Neutrophil (primary cell): ENCODE data around the gene SEC61A1.

Source experiments
- H3K27ac ChIP-seq: fragments of 200-600 bp; sonication (generic); 2 replicates; pipeline ENCODE4 v1.5.1; 2016; ENCODE audit warnings: mild to moderate bottlenecking, moderate library complexity
- H3K27me3 ChIP-seq: fragments of 200-600 bp; sonication (generic); 2 replicates; pipeline ENCODE4 v1.6.0; 2016; ENCODE audit warnings: mild to moderate bottlenecking
- H3K36me3 ChIP-seq: fragments of 200-600 bp; sonication (generic); 2 replicates; pipeline ENCODE4 v1.5.1; 2017
- H3K4me1 ChIP-seq, 2 experiments: fragments of 200-600 bp in 1 of 2; sonication (generic) in 1 of 2; 1 replicate in 1 of 2; 2 replicates in 1 of 2; pipeline versions ENCODE4 v1.5.1 to v1.6.1; 2013 to 2016; ENCODE audit warnings: low read depth in 1 of 2, low read length in 1 of 2, mild to moderate bottlenecking in 1 of 2, moderate library complexity in 1 of 2; ENCODE audit not compliant: control insufficient read depth in 1 of 2, insufficient read depth in 1 of 2
- H3K4me3 ChIP-seq, 2 experiments: fragments of 200-600 bp in 1 of 2; sonication (generic) in 1 of 2; 1 replicate in 1 of 2; 2 replicates in 1 of 2; pipeline ENCODE4 v1.5.1; 2013 to 2016; ENCODE audit warnings: low read depth in 1 of 2, low read length in 1 of 2, mild to moderate bottlenecking in 1 of 2, moderate library complexity in 1 of 2
- H3K9me3 ChIP-seq: fragments of 200-600 bp; sonication (generic); 2 replicates; pipeline ENCODE4 v1.5.1; 2016
- CTCF ChIP-seq: fragments of 200-600 bp; sonication (generic); IDR thresholded peaks from 2 replicates; pipeline ENCODE4 v1.5.1; 2016; ENCODE audit warnings: antibody characterized with exemption

SEC61A1 gene

DNA sequence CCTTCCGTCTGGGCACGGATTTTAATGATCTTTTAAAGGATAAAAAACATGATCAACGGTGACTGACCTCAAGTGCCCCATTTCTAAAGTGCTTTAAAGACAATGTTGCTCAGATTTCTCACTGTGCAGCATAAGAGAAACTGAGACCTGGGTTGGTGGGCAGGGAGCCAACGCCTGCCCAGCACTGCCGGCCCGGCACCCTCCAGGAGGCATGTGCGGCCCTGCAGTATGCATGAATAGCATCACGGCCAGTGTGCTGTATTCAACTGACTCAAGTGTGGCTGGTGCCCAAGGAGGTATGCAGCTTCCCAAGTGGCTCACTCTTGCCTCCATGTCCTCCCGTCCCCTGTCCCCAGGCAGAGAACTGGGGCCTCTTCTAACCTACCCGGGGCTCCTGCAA is 30.3 kb downstream of the SEC61A1 start:
- no peaks in the 10 kb centered on the region for H3K36me3 ChIP-seq
- peaks cover under 1 to 1% of the 10 kb centered on the region in 2 experiments for H3K4me1 ChIP-seq
- TF ChIP-seq CTCF: no peak
- no peak overlapping the region for H3K4me3 ChIP-seq
- H3K9me3 ChIP-seq: no peaks in the 10 kb centered on the region
- H3K27ac ChIP-seq: no peak overlapping the region
- no peaks in the 10 kb centered on the region for H3K27me3 ChIP-seq

- Histone ChIP-seq H3K4me3 (no peak overlapping the region), H3K27me3 (no peaks in the 10 kb centered on the region), H3K27ac (no peak overlapping the region), H3K36me3 (no peaks in the 10 kb centered on the region), H3K9me3 (no peaks in the 10 kb centered on the region), H3K4me1 (no peaks in the 10 kb centered on the region)
- no peak for TF ChIP-seq CTCF
These were observed 31.2 kb downstream of the SEC61A1 start for GRCh38 chr3:128083396-128083795.

- Histone ChIP-seq H3K4me3 (no peak overlapping the region), H3K4me1 (no peaks in the 10 kb centered on the region), H3K9me3 (no peaks in the 10 kb centered on the region), H3K27ac (no peak overlapping the region), H3K36me3 (no peaks in the 10 kb centered on the region), H3K27me3 (no peaks in the 10 kb centered on the region)
- no peak for TF ChIP-seq CTCF
These were observed 31.9 kb downstream of the SEC61A1 start for GRCh38 chr3:128083980-128084674.

- Histone ChIP-seq H3K4me3 (no peak overlapping the region), H3K27me3 (no peaks in the 10 kb centered on the region), H3K27ac (no peak overlapping the region), H3K4me1 (no peaks in the 10 kb centered on the region), H3K9me3 (no peaks in the 10 kb centered on the region), H3K36me3 (no peaks in the 10 kb centered on the region)
- no peak for TF ChIP-seq CTCF
These were observed 32.4 kb downstream of the SEC61A1 start for GRCh38 chr3:128084675-128085021.

GRCh38 chr3:128089135-128089534 is 36.9 kb downstream of the SEC61A1 start:
- no peak overlapping the region for H3K4me3 ChIP-seq
- no peak for TF ChIP-seq CTCF
- H3K9me3 ChIP-seq: no peaks in the 10 kb centered on the region
- H3K4me1 ChIP-seq: no peaks in the 10 kb centered on the region
- no peaks in the 10 kb centered on the region for H3K36me3 ChIP-seq
- no peak overlapping the region for H3K27ac ChIP-seq
- H3K27me3 ChIP-seq: no peaks in the 10 kb centered on the region
